ENCODE results near the gene GRM8.

The GRM8 gene

GRCh38 chr7:127251465-127252376 is 1.0 kb downstream of the GRM8 start:
- TF ChIP-seq BACH2 (CRISPR knock-in tag; IDR thresholded peaks at IDR 0.05; ENCODE audit: borderline replicate concordance) (no peak), CSRNP3 (CRISPR knock-in tag; IDR thresholded peaks at IDR 0.05) (no peak), ZNF70 (CRISPR knock-in tag; IDR thresholded peaks at IDR 0.05) (no peak)
- ATAC-seq = no peak

- TF ChIP-seq CSDC2 (CRISPR knock-in tag; IDR thresholded peaks at IDR 0.05) = no peak
- TF ChIP-seq ZNF70 (CRISPR knock-in tag; IDR thresholded peaks at IDR 0.05) = no peak
- ATAC-seq = no peak
These were observed 1.7 kb downstream of the GRM8 start for GRCh38 chr7:127251036-127251464.

- TF ChIP-seq ZNF70 (CRISPR knock-in tag; IDR thresholded peaks at IDR 0.05) (no peak), CSRNP3 (CRISPR knock-in tag; IDR thresholded peaks at IDR 0.05) (no peak), ZFP30 (CRISPR knock-in tag; IDR thresholded peaks at IDR 0.05) (no peak), GLIS3 (CRISPR knock-in tag; IDR thresholded peaks at IDR 0.05) (no peak), BACH2 (CRISPR knock-in tag; IDR thresholded peaks at IDR 0.05; ENCODE audit: borderline replicate concordance) (no peak), ARNTL (CRISPR knock-in tag; IDR thresholded peaks at IDR 0.05; ENCODE audit: borderline replicate concordance, low read depth) (no peak), SNAI2 (CRISPR knock-in tag; IDR thresholded peaks at IDR 0.05) (no peak), TOX (CRISPR knock-in tag; IDR thresholded peaks at IDR 0.05; ENCODE audit: borderline replicate concordance) (no peak), ZFP3 (CRISPR knock-in tag; IDR thresholded peaks at IDR 0.05) (no peak), ZNF565 (CRISPR knock-in tag; conservative IDR thresholded peaks at IDR 0.05; ENCODE audit: low read depth) (no peak), TSHZ2 (CRISPR knock-in tag; IDR thresholded peaks at IDR 0.05) (no peak), ZNF8 (CRISPR knock-in tag; IDR thresholded peaks at IDR 0.05) (no peak), OSR1 (CRISPR knock-in tag; IDR thresholded peaks at IDR 0.05) (no peak), CREB5 (CRISPR knock-in tag; IDR thresholded peaks at IDR 0.05; ENCODE audit: low read depth) (no peak), POU6F1 (CRISPR knock-in tag; IDR thresholded peaks at IDR 0.05; ENCODE audit: borderline replicate concordance, low read depth) (no peak), PPARA (CRISPR knock-in tag; IDR thresholded peaks at IDR 0.05; ENCODE audit: borderline replicate concordance) (no peak), PATZ1 (CRISPR knock-in tag; IDR thresholded peaks at IDR 0.05; ENCODE audit: borderline replicate concordance) (no peak)
- ATAC-seq = no peak
These were observed 2.3 kb downstream of the GRM8 start for GRCh38 chr7:127250312-127251035.
